IPS-18c (cell line): ENCODE data around the gene UNC5A.

ENCODE experiments used
- H3K4me3 ChIP-seq: 2 replicates; pipeline ENCODE4 v1.7.0; 2013; ENCODE audit warnings: low read depth, mild to moderate bottlenecking, low read length, moderate library complexity; ENCODE audit not compliant: insufficient read depth
- H3K9me3 ChIP-seq: one replicate; pipeline ENCODE4 v1.6.1; 2013; ENCODE audit warnings: mild to moderate bottlenecking, low read length, moderate library complexity; ENCODE audit not compliant: control insufficient read depth, insufficient read depth

Gene UNC5A

GRCh38 chr5:176779537-176779936, 30.8 kb upstream of the UNC5A start:
- no peak overlapping the region for H3K4me3 ChIP-seq
- H3K9me3 ChIP-seq, result no peaks in the 10 kb centered on the region

- H3K4me3 ChIP-seq, result no peak overlapping the region
- H3K9me3 ChIP-seq, result no peaks in the 10 kb centered on the region
Measured at GRCh38 chr5:176780176-176781053, 29.9 kb upstream of the UNC5A start.

GRCh38 chr5:176781054-176781375, 29.3 kb upstream of the UNC5A start:
- no peaks in the 10 kb centered on the region for H3K9me3 ChIP-seq
- no peak overlapping the region for H3K4me3 ChIP-seq

- no peak overlapping the region for H3K4me3 ChIP-seq
- no peaks in the 10 kb centered on the region for H3K9me3 ChIP-seq
Measured at GRCh38 chr5:176781638-176782570, 28.5 kb upstream of the UNC5A start.

GRCh38 chr5:176784218-176785165, 25.9 kb upstream of the UNC5A start:
- H3K4me3 ChIP-seq, result 0 out of 2 replicates have a peak overlapping the region, but pooled peaks have one; percentile 10
- H3K9me3 ChIP-seq, result no peaks in the 10 kb centered on the region

- Histone ChIP-seq H3K9me3 (no peaks in the 10 kb centered on the region), H3K4me3 (no peak overlapping the region)
Measured at GRCh38 chr5:176785184-176786145, 24.9 kb upstream of the UNC5A start.

- H3K4me3 ChIP-seq, result no peak overlapping the region
- H3K9me3 ChIP-seq, result no peaks in the 10 kb centered on the region
Measured at GRCh38 chr5:176787676-176788075, 22.7 kb upstream of the UNC5A start.

- Histone ChIP-seq H3K4me3 (no peak overlapping the region), H3K9me3 (no peaks in the 10 kb centered on the region)
Measured at GRCh38 chr5:176788091-176788490, 22.3 kb upstream of the UNC5A start.

- Histone ChIP-seq H3K9me3 (no peaks in the 10 kb centered on the region), H3K4me3 (no peak overlapping the region)
Measured at GRCh38 chr5:176788941-176789872, 21.2 kb upstream of the UNC5A start.

- Histone ChIP-seq H3K4me3 (no peak overlapping the region), H3K9me3 (no peaks in the 10 kb centered on the region)
Measured at GRCh38 chr5:176789873-176790615, 20.3 kb upstream of the UNC5A start.

- no peak overlapping the region for H3K4me3 ChIP-seq
- no peaks in the 10 kb centered on the region for H3K9me3 ChIP-seq
Measured at GRCh38 chr5:176790941-176791340, 19.4 kb upstream of the UNC5A start.

- no peak overlapping the region for H3K4me3 ChIP-seq
- H3K9me3 ChIP-seq, result no peaks in the 10 kb centered on the region
Measured at GRCh38 chr5:176792655-176793342, 17.6 kb upstream of the UNC5A start.

- H3K9me3 ChIP-seq, result no peaks in the 10 kb centered on the region
- no peak overlapping the region for H3K4me3 ChIP-seq
Measured at GRCh38 chr5:176793343-176793699, 17.0 kb upstream of the UNC5A start.

- Histone ChIP-seq H3K4me3 (no peak overlapping the region), H3K9me3 (no peaks in the 10 kb centered on the region)
Measured at GRCh38 chr5:176793736-176794135, 16.6 kb upstream of the UNC5A start.
